GM21360 (cell line): ENCODE results near the gene CATSPER3.

ENCODE experiments used
- ATAC-seq: cut with Tn5 transposase; IDR thresholded peaks from one replicate; pipeline ENCODE4 v1.9.1; 2021; ENCODE audit warnings: mild to moderate bottlenecking, moderate library complexity; ENCODE audit not compliant: unreplicated experiment

CATSPER3 gene

DNA sequence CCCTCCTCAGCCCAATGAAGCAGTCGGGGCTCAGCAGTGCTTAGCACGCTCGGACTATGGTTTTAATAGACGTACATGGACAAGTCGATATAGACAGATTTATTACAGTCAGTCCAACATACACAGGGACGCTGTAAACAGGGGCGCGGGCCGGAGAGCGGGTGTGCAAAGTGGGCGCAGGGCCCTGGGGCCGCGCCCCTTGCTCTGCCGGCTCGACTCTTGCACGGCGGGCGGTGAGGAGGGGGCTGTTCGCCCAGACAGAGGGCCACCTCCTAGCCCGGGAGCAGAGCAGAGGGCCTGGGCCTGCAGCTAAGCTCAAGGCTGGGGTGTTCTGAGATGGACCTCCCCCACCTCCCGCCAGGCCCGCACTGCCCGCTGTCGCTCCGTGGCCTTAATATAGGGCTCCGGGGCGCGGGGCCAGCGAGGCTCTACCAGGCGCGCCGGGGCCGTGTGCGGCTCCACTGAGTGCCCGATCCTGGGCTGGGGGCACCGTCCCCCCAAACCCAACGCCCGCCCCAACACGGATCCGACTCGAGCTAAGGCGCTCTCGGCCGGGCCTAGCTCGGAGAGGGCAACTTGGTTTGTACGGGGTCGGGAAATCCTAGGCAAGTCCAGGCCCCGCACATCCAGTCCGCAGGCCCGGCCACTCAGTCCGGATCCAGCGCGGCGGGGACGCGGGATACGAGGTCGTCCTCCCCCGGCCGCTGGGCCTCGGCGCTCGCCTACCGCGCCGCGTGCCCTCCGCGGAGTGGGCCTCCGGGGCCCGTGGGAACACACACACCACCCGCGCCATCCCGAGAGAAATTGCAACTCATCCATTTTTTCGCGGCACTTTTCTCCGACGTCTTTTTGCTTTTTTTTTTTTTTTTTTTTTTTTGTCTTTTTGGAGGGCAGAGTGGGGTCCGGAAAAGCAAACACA lies 60.2 kb downstream of the CATSPER3 start:
- no peak for ATAC-seq

DNA sequence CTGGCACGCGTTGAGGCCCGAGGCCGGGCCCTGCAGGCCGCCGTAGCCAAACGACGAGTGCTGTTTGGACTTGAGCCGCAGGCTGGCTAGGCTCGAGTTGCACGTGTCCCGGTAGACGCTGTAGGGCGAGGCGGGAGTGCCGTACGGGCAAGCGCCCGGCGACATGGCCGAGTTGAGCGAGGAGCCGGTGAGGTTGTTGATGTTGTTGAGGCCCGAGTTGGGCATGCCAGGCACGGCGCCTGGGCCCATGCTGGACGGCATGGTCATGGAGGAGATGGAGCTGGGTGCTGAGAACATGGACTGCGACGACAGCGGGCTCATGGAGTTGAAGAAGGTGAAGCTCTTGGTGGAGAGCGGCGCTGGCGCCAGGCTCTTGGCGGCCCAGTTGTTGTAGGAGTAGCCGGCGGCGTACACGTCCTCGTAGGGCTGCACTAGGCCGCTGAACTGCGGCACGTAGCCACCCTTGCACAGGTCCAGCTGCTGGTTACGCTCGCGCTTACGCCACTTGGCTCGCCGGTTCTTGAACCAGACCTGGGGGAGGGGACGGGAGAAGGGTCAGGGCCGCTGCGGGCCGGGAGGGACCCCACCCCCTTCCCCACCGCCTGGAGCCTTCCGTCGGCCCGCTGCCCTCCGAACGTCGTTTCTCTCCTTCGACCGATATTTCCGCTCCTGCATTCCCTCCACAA lies 61.2 kb downstream of the CATSPER3 start:
- ATAC-seq: no peak

GRCh38 chr5:135029477-135030122 lies 61.9 kb downstream of the CATSPER3 start:
- ATAC-seq: no peak

GRCh38 chr5:135030123-135030955 lies 62.6 kb downstream of the CATSPER3 start:
- no peak for ATAC-seq

DNA sequence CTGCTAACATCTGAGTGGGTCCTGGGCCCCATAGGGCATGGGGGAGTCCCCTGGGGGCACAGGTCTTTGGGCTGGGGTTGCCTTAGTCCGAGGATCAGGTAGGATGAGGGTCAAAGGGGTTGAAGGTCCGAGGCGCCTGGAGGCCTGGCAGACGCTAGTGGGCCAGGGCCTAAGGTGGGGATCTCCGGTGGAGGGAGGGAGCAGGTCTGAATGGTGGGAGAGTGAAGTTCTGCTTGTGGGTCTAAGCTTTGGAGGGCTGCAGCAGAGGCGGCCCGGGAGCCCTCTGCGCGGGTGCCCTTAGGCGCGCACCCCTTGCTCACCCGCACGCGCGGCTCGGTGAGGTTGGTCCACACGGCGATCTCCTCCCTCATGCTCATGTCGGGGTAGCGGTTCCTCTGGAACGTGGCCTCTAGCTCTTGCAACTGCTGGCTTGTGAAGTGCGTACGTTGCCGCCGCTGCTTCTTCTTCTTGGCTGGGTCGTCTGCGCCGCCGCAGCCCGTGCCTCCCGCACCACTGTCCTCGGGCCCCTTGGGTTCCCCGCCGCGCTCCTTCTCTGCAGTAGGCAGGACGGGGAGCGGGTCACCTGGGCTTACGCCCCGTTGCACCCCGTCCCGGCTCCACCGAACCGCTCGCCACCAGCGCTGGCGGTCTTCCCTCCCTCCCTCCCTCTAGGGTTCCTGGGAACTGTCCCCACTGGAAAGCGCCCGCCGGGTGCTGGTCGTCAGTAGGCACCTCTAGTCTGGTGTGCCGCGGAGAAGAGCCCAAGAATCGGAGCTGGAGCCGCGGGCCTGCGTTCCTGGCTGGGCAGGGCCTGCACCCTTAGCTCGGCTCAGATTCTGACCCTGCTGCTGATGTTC lies 63.5 kb downstream of the CATSPER3 start:
- no peak for ATAC-seq

DNA sequence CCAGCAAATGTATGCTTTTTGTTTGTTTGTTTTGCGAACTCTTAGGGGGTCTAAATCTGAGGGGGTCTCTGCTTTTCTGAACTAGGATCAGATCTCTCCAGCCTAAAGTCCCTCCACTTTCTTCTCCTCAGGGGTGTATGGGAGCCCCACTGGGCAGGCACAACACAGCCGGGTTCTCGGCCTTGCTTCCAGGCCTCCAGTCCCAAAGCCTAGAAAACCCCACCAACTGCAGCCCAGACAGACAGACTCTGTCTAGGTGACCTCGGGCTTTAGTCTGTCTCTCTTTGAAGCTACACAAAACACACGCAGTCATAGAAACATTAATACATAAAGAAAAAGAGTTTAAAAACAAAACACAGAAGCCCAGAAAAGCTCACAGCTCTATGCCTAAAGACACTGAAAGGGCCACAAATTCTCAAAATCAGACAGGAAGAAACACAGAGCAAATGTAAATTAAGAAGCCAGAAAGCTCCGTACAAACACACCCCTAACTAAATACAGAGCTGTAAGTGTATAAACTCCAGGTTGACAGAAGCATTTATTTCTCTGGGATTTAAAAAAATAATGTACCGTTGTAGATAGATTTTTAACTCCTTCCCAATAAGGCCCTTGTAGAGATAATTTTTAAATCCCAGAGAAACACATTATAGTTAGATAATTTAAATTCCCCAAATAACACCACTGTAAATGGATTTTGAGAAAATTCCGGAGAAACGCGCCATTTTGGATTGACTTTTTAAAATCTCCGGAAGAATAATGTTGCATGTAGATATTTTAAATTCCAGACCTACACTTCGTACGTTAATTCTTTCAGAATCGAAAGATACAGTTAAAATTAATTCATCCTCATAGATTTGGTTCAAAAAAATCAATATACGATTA lies 64.3 kb downstream of the CATSPER3 start:
- no peak for ATAC-seq

DNA sequence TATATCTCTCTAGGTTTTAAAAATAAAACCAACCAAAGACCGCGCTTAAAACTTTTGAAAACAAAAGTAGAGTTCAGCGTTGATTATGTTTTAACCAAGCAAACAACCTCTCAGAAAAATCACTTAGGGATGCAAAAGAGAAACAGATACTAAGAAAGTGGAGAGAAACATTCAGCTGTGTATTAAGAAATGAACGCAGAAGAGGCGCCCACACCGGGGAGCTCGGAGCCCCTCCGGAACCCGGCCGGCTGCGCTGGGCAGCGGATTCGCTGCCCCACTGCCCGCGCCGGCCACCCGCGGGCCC lies 64.9 kb downstream of the CATSPER3 start:
- no peak for ATAC-seq

DNA sequence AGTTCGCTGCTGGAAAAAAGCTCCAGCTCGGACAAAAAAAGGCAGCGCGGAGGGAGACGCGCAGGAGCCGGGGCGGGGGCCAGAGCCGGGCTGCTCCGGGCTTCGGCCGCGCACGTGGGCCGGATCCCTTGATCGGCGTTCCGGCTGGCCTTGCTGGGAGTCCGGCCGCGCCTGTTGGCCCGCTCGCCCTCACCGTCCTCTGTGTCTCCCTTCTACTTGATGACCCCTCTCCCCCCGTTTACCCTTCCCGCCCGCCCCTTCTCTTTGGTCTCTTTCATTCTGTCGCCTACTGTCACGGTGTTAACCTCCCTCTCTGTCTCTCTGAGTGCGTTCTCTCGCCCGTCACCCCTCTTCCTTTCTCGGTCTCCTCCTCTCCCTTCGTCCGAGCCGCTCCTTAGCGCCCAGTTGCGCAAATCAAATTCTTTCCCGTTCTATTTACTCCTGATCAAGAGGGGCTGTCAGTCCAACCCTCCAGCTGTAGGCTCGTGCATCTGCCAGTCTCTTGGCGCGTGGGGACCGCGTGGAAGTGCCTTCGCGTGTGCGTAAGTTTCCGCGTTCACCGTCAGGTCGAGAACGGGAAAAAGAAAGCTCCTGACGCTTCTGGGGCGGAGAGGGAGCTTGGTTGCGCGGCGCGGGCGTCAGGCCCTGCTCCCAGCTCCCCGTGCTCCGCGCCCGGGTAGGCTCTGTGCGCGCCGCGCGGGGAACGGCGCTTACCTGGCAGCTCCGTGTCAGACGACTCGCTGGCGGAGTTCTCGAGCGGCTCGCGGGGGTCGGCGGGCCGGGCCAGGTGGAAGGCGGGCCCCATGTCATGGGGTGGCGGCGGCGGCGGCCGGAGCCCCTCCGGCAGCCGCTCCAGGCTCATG lies 65.5 kb downstream of the CATSPER3 start:
- ATAC-seq: no peak

- no peak for ATAC-seq
These were observed 66.2 kb downstream of the CATSPER3 start, which contains the start of gene PITX1 for GRCh38 chr5:135033901-135034235. Gene PITX1 (minus strand): TSS chr5:135034228. CDS start chr5:135033881, 347 bp downstream.

DNA sequence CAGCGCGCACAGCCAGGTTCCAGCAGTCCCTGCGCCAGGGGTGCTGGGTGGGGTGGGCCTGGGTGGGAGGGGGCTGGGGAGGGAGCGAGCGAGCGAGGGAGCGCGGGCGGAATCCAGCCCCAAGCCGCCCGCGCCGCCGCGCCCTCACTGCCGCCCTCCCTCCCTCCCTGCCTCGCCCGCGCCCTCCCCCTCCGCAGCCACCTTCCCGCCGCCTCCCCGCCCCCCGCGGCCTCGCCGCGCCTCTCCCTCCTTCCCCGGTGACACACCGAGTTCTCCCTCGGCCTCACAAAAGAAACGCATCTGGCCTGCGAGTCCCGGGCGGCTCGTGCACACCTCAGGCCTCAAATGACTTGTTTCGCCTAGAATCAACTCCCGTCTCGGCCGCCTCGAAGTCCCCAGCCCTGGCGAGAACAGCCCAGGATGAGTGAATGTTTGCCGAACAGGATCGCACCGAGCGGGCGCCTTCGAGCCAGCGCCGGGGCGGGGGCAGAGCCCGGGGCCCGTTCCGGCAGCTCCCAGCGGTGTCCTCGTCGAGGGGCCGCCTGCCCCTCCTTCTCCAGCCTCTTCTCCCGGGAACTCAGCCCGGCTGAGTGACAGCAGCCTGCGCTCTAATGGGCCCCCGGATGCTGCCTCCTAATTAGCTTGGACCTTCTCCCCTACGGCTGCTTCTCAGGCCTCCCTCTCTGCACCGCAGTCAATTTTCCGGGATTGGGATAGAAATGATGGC lies 66.7 kb downstream of the CATSPER3 start:
- ATAC-seq: no peak

- no peak for ATAC-seq
These were observed 67.4 kb downstream of the CATSPER3 start for GRCh38 chr5:135034963-135035677.

DNA sequence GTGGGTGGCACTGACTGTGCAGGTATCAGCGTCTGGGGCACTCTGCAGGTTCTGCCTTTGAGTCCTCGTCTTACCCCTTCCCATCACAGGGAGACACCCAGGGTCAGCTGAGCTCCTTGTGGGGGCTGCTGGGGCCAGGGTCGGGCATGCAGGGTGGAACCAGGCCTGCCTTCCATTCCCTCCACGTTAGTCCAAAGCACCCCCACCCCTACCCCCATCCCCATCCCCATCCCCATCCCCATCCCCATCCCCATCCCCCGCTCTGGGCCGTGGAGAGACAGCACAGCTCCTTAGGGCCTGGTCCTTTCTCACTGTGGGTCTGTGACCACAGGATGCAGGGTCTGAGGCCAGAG lies 67.9 kb downstream of the CATSPER3 start:
- ATAC-seq: no peak

GRCh38 chr5:135036405-135036804 lies 68.7 kb downstream of the CATSPER3 start:
- ATAC-seq: no peak

DNA sequence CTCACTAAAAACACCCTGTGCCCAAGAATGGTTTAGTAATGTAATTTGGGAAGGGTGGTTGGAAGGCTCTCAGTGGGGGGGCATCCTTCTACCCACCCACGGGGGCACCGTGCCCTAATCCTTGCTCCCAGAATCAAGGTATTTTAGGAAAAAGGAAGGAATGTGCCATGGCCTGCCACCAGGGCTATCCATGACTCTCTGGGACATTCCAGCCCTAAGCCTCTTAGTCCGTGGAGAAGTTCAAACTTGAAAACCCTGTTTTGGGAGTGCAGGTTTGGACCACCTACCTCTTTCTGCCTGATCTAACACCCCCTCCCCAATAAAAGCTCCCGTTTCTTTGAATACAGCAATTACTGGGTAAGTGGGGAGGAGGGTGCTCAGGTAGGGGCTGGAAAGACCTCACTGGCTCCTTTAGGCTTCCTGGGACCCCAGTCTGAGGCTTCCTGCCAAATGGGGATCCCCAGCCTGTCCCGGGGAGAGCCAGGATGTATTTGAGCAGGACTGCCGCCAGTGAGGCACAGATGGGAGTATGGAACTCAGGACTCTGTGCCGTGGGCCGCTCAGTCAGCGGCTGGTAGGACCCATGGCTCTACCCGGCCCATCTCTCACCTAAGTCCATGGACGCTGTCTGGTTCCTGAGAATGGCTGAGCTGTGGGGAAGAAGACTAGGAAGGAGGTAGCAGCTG lies 70.0 kb downstream of the CATSPER3 start:
- no peak for ATAC-seq

DNA sequence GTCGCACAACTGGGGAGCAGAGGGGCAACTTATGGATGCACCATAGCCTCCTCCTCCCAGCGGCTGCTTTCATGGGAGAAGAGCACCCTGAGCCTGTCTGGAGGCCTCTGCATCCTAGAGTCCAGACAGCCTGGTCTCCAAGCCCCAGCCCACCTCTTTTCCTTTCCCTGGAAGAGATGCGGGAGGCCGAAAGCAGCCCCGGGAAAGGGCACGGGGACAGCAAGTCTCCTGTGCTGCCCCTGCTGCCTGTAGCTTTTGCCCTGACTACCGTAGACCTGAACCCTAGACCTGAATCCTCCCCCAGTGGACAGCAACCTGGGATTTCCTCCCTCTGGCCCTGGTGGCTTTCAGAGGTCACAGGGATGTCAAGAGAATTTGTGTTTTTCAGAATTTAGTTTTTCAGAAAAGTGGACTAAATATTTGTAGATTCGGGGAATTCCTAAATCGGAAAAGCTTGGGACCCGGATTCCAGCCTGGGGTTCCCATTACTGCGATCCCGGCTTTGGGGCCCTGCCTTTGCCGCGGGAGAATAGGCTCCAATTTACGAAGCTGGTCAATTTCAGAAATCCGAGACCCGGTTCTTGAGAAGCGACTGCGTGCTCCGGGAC lies 70.6 kb downstream of the CATSPER3 start:
- ATAC-seq: no peak

GRCh38 chr5:135038813-135039270 lies 71.1 kb downstream of the CATSPER3 start:
- ATAC-seq: no peak
